Osteocyte (in vitro differentiated cells): ENCODE measurements around the gene HK2. TPM values are rescaled to one million over a fixed set of nuclear protein-coding genes. Genes with fewer than 3 reads are reported as not detected.

ENCODE experiments used
- DNase-seq: peaks from one replicate; pipeline ENCODE4 v3.0.0; 2021; ENCODE audit warnings: mixed read lengths; ENCODE audit not compliant: unreplicated experiment; ENCODE audit errors: extremely low spot score
- H3K27ac Mint-ChIP-seq: one replicate; pipeline ENCODE4 v1.8.0; 2021; ENCODE audit warnings: mild to moderate bottlenecking, mixed read lengths; ENCODE audit not compliant: unreplicated experiment
- H3K27me3 Mint-ChIP-seq: one replicate; pipeline ENCODE4 v1.8.0; 2021; ENCODE audit warnings: mixed read lengths; ENCODE audit not compliant: unreplicated experiment
- H3K36me3 Mint-ChIP-seq: one replicate; pipeline ENCODE4 v1.8.0; 2021; ENCODE audit warnings: mixed read lengths; ENCODE audit not compliant: unreplicated experiment
- H3K4me1 Mint-ChIP-seq: one replicate; pipeline ENCODE4 v1.8.0; 2021; ENCODE audit warnings: mixed read lengths; ENCODE audit not compliant: unreplicated experiment
- H3K4me3 Mint-ChIP-seq: one replicate; pipeline ENCODE4 v1.8.0; 2021; ENCODE audit warnings: mild to moderate bottlenecking, moderate library complexity, mixed read lengths; ENCODE audit not compliant: unreplicated experiment
- H3K9me3 Mint-ChIP-seq: one replicate; pipeline ENCODE4 v1.8.0; 2021; ENCODE audit warnings: mixed read lengths; ENCODE audit not compliant: unreplicated experiment
- CTCF ChIP-seq: fragments of 200-600 bp; sonication (generic); IDR thresholded peaks from 2 replicates; pipeline ENCODE4 v1.5.0; 2021; ENCODE audit warnings: antibody characterized with exemption, mild to moderate bottlenecking, moderate library complexity
- total RNA-seq: library from RNA; stranded (reverse); gene quantifications from 2 replicates; pipeline ENCODE4 v1.2.1, GENCODE V29; 2021

Gene HK2
- total RNA-seq, 1 donor from 2014 or later, result 14.1 TPM

- Mint-ChIP-seq H3K27ac (no peak overlapping the region), H3K9me3 (peaks cover 4% of the 10 kb centered on the region), H3K4me1 (no peaks in the 10 kb centered on the region), H3K27me3 (no peaks in the 10 kb centered on the region), H3K36me3 (peaks cover 4% of the 10 kb centered on the region), H3K4me3 (no peak overlapping the region)
- no peak for TF ChIP-seq CTCF
- DNase-seq, result no peak
These were observed 93.7 kb downstream of the HK2 start for GRCh38 chr2:74927621-74928020.

DNA sequence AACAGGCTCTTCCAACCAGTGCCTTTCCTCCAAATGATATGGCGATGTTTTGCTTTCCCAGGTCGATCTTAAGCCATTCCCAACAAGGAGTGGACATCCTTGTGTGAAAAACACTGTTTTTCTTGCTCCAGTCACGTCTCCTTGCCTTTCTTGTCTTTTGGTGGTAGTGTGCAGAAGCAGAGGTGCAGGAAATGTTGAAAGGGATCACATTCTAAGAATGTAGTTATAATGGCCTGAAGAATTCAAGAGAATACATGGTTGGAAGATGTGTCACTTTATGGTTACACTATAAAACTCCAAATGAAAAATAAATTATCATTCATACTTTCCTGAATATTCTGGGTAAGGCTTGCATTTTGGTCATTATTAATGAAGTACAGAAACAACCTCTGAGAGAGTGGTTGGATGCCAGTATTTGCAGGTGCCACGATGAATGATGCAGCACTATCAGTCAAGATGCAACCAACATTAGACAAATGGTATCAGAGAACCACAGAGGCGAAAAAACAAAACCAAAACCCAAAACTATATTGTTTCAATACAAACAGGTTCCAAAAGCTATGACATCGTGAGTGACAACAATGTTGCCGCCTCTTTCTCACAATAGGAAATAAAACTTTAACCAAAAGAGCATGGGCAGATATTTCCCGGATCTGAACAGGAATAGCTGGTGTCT is 97.0 kb downstream of the HK2 start:
- H3K27ac Mint-ChIP-seq, result no peak overlapping the region
- peaks cover 4% of the 10 kb centered on the region for H3K9me3 Mint-ChIP-seq
- no peak for DNase-seq
- H3K27me3 Mint-ChIP-seq, result no peaks in the 10 kb centered on the region
- no peak for TF ChIP-seq CTCF
- H3K4me3 Mint-ChIP-seq, result no peak overlapping the region
- H3K36me3 Mint-ChIP-seq, result peaks cover 4% of the 10 kb centered on the region
- no peaks in the 10 kb centered on the region for H3K4me1 Mint-ChIP-seq

GRCh38 chr2:74931940-74932339 is 98.0 kb downstream of the HK2 start:
- no peaks in the 10 kb centered on the region for H3K27me3 Mint-ChIP-seq
- H3K4me3 Mint-ChIP-seq, result no peak overlapping the region
- no peaks in the 10 kb centered on the region for H3K4me1 Mint-ChIP-seq
- peaks cover 4% of the 10 kb centered on the region for H3K9me3 Mint-ChIP-seq
- no peak overlapping the region for H3K27ac Mint-ChIP-seq
- H3K36me3 Mint-ChIP-seq, result peaks cover 4% of the 10 kb centered on the region
- DNase-seq, result no peak
- no peak for TF ChIP-seq CTCF

DNA sequence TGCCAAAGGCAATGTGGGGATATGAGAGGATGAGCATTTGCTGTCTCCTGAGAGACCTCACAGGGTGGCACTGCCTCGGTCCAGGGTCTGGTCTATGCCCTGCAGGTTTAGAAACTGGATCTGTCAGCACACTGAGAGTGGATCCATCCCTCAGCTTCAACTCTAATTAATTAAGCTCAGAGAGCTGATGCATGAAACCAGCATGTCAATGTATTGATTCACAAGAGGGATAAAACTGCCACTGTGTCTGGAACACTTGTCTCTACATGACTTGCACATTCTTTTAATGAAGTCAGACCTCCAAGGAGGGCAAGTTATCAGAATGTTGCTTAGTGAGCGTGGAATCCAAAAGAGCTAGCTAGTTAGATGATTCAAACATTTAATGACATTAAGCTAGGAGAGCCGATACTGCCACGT is 102.1 kb downstream of the HK2 start:
- no peaks in the 10 kb centered on the region for H3K4me1 Mint-ChIP-seq
- no peak overlapping the region for H3K4me3 Mint-ChIP-seq
- no peaks in the 10 kb centered on the region for H3K9me3 Mint-ChIP-seq
- H3K27me3 Mint-ChIP-seq, result no peaks in the 10 kb centered on the region
- DNase-seq, result no peak
- no peak for TF ChIP-seq CTCF
- no peak overlapping the region for H3K27ac Mint-ChIP-seq
- no peaks in the 10 kb centered on the region for H3K36me3 Mint-ChIP-seq

GRCh38 chr2:74937221-74937880 is 103.4 kb downstream of the HK2 start:
- no peaks in the 10 kb centered on the region for H3K9me3 Mint-ChIP-seq
- H3K36me3 Mint-ChIP-seq, result no peaks in the 10 kb centered on the region
- H3K27me3 Mint-ChIP-seq, result no peaks in the 10 kb centered on the region
- no peak overlapping the region for H3K27ac Mint-ChIP-seq
- no peaks in the 10 kb centered on the region for H3K4me1 Mint-ChIP-seq
- no peak for DNase-seq
- TF ChIP-seq CTCF, result no peak
- no peak overlapping the region for H3K4me3 Mint-ChIP-seq
